Fibroblast of skin of left quadriceps (primary cell): ENCODE measurements around the gene JADE1.

Source experiments
- DNase-seq, 2 experiments: peaks; one replicate each; pipeline ENCODE4 v3.0.0-alpha.2; 2013; ENCODE audit warnings: low read depth in 2 of 2

Gene JADE1

DNA sequence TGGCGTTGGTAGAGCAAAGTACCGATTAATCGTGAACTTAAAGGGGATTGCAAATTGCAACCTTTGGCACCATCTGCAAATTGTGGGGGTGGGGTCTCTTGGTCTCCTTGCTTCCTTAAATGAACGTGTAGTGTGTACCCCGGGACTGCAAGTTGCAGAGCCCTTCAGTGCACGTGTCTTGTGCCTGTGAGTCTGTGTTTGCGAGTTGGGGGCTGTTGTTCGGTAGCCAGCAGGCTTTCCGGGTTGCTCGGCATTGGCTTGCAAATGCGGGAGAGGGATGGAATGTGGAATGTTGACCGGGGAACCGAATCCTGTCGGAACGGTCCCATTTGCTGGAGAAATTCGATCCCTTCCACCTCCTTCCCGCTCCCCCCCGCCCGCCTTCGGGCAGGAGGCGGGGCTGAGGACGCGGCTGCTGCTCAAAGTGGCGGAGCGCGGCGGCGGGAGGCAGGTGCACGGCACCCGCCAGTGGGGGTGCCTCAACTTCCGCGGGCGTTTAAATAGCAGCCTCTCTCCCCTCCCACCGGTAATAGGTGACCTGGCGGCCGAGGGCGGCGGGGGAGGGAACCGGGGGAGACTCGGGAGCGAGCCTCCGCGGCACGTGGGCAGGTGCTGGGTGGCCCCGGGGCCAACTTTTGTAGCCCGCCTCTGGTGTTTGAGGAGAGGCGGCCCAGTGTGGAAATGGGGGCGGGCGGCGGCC, 1.5 kb downstream of the JADE1 start:
- peak; percentile 75 for DNase-seq

DNA sequence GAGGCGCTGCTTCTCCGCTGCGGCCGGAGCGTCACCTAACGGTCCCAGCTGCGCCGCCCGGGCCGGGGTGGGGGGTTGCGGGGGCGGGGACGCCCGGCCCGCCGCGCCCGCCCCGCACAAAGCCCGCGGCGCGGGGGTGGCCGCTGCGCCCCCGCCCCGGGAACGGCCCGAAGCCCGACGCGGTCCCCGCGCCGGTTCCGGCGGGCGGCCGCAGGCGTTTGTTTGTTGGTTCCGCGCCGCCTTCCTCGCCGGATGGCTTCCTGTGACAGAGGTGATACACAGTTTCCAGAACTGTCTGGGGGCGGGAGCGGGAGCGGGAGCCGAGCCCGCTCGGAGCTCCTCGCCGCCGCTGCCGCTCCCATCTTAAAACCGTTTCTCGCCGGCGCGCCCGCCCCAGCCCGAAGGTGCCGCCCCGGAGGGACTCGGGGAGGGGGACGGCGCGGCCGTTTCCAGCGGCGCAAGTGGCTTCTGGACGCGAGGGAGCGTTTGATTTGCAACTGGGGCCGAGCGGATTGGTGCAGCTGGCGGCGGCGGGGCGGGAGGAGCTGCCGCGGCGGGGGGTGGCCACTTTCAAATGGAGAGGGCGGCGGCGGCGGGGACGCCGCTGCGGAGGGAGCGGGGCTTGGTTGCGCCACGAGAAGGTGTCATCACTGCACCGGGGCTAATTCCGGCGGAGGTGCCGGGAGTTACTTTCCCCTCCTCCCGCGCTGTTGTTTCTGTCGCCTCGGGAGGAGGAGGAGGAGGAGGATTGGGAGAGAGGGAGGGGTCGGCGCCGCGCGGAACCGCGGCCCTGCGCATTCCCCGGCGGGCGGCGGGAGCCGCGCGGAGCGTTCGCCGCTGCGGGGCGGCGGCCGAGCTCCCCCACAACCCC, 2.3 kb downstream of the JADE1 start:
- peak; percentile 72 to 76 for DNase-seq

DNA sequence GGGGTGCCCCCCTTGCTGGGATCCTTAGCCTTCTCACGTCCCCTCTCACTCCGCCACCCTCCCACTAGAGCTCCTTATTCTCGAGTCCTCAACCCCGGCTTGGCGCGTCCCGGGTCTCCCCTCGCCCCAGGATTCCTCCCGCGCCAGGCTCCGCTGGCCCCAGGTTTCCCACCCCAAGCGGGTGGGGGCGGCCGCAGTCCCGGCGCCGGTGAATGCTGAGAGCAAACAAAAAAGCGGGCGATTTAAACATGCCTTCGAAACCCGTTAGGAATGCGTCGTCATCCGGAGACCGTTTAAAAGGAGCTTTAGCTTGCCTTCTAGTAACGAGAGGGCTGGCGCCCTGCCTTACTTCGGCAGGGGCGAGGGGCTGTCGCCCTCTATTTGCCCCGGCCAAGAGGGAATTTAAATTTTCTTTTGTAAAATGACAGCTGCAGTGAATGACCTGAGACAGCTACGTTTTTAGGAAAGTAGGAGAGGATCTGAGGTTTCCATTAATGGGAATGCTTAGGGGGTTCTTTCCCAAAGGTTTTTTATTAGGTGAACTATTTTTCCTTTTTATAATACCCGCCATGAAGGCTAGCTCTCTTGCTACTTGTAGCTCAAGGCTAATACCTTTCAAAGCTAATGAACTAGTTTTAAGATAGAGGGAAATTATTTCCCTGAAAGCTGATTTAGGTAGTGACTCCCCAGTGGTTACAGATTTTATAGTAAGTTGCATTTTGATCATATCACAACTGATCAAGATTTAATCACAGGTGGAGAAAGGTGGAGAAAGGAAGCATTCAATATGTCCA, 3.1 kb downstream of the JADE1 start:
- peak; percentile 56 to 60 for DNase-seq

GRCh38 chr4:128813965-128814364, 4.5 kb downstream of the JADE1 start:
- no peak for DNase-seq

- DNase-seq: no peak
These were observed 8.9 kb downstream of the JADE1 start for GRCh38 chr4:128818442-128818841.

GRCh38 chr4:128819082-128819742, 9.7 kb downstream of the JADE1 start:
- DNase-seq: no peak

DNA sequence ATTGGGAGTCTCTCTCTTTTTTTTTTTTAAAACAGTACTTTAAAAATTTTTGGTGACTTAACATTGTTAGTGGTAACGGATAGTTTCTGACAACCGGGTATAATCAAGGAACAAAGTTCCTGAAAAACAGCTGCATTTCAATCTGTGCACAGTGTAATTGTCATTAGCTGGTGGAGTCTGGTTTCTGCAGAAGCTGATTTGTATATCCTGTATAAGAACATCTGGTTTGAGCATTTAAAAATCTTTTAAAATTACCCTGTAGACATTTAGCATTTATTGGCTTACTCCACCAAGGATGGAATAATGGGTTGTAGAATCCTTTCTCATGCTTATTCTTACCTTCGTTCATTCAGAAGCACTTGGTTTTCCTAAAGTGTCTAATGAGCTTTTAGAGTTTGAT, 11.2 kb downstream of the JADE1 start:
- DNase-seq: no peak

DNA sequence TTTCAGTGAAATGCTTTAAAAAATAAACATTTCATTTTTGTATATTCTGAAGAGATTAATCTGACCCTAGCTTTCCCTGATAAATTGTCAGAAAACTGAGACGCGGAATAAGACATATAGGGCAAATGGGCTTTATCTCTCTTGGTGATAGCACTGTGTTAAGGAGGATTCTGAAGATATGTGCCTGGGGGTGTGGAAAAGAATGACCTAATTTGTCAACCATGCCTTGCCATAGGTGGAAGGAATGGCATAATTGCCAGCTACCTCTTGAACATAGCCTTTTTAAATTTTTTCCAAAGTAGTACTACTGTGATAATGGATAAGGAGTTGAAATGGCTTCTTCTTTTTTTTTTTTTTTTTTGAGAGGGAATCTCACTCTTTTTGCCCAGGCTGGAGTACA, 11.7 kb downstream of the JADE1 start:
- no peak for DNase-seq

DNA sequence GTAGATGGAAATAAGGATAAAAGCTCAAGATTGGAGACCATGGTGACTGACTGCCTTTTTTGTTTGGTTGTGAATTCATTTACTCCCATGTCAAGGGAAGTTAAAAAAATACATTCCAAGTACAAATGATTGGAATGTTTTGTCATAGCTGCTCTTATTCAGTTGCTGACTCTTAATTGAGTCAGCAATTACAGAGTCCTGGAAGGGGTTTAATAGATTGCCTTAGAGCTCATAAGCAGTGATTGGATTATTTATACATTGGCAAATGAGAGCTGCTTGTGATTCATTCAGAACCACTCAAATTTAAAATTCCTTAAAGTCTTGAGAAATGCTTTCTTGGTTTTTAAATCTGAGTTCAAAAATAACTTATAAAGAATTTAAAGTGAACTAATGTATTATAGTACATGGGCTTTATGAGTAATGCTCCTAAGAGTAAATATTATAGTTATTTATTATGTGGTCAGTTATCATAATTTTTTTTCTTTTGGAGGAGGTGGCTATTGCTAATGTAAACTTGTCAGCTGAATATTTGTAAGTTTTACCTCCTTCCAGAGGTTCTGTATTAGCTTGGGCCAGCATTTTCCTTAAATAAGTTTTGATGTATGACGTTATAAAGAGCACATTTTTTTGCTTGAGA, 13.6 kb downstream of the JADE1 start:
- peak; percentile 92 to 93 for DNase-seq

- DNase-seq: no peak
These were observed 15.7 kb downstream of the JADE1 start for GRCh38 chr4:128825226-128825625.

GRCh38 chr4:128827296-128827695, 17.8 kb downstream of the JADE1 start:
- DNase-seq: no peak

- no peak for DNase-seq
These were observed 21.5 kb downstream of the JADE1 start for GRCh38 chr4:128830906-128831503.

- no peak for DNase-seq
These were observed 22.2 kb downstream of the JADE1 start for GRCh38 chr4:128831531-128832242.

DNA sequence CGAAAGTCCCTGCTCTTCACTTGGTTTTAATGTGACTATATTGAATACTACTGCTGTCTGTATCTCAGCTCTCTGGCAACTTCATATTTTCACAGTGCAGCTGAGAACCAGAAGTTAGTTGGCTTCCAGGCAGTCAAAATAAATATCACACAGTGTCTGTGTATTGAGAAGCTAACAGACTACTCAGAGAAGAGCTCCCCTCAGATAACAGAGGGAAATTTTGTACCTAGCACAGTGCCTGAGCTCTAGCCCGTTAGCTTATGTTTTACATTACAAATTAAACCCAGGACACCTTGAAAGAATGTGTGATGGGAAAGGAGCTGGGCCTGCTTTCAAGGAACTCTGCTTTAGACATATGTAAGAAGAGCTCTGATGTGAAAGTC, 22.7 kb downstream of the JADE1 start:
- DNase-seq: no peak

GRCh38 chr4:128835498-128836222, 26.2 kb downstream of the JADE1 start:
- no peak for DNase-seq

DNA sequence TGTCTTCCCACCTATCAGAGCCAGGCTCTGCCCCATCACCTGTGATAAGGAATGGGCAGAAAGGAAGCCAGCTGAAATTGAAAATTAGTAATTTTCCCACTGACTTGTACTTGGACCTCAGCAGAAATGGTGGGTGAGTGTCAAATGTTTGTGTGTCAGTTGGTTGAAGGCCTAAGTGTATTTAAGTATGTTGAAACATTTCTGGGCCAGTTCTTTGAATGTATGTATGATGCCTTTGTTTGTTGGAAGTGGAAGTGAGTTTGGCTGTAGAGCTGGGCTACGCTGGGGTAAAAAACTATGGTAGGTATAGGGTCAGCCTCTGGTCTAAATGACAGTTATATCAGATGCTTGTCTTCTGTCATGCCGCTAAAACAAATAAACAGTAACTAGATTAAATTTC, 27.7 kb downstream of the JADE1 start:
- no peak for DNase-seq

GRCh38 chr4:128837679-128838078, 28.2 kb downstream of the JADE1 start:
- DNase-seq: no peak

GRCh38 chr4:128840711-128841318, 31.3 kb downstream of the JADE1 start:
- DNase-seq: no peak

- DNase-seq: no peak
These were observed 31.9 kb downstream of the JADE1 start for GRCh38 chr4:128841402-128841801.
